H1 (cell line): ENCODE measurements around the gene DCN. TPM values are rescaled to one million over a fixed set of nuclear protein-coding genes. Genes with fewer than 3 reads are reported as not detected.

Experiments used
- MAX ChIP-seq: IDR thresholded peaks from 2 replicates; pipeline ENCODE4 v1.6.1; 2012; ENCODE audit warnings: inconsistent platforms
- RBBP5 ChIP-seq: IDR thresholded peaks from 2 replicates; pipeline ENCODE4 v1.7.1; 2012; ENCODE audit warnings: low read depth, mild to moderate bottlenecking, inconsistent platforms, low read length, moderate library complexity, borderline replicate concordance
- SIN3A ChIP-seq, 2 experiments: IDR thresholded peaks in 1 of 2; conservative IDR thresholded peaks in 1 of 2; 2 replicates each; pipeline ENCODE4 v1.6.1; 2011 to 2012; ENCODE audit warnings: low read length in 2 of 2, improper control_type of control experiment in 1 of 2, low read depth in 1 of 2, mild to moderate bottlenecking in 1 of 2
- polyA plus RNA-seq, 7 experiments: library from polyadenylated mRNA; depleted of rRNA in 3 of 7; stranded (reverse) in 5 of 7; unstranded in 2 of 7; fragments of >200 nt in 5 of 7; fragments of 200-250 nt in 2 of 7; gene quantifications; 1 replicate in 5 of 7; 2 replicates in 1 of 7; 4 replicates in 1 of 7; pipeline versions ENCODE4 v1.2.1 to v1.2.3, GENCODE V29; 2011 to 2013; ENCODE audit warnings: missing spikeins in 2 of 7, mixed read lengths in 2 of 7
- total RNA-seq: library from RNA; stranded (reverse); fragmentation: NEBNext Ultra II Directional; extraction: Animal tissue kit (Norgen Biotek cat#: 25700); gene quantifications from 2 replicates; pipeline ENCODE4 v1.2.1, GENCODE V29; 2021

DCN gene
- total and polyA plus RNA-seq, 2 of the 8 experiments (the other 6 are each of a cell fraction or from before 2014, with no cell fraction given): not detected

- TF ChIP-seq MAX: no peak
- no peak for TF ChIP-seq SIN3A (conservative IDR thresholded peaks at IDR 0.05 in 1 of 2, IDR thresholded peaks at IDR 0.05 in 1 of 2; ENCODE audit: low read depth in 1 of 2, low read length in 2 of 2)
- no peak for TF ChIP-seq RBBP5
Measured at GRCh38 chr12:91099836-91100235, 82.8 kb downstream of the DCN start (continued).
